GM19463 (cell line): Measurements from ENCODE around the gene PPP1R3C.
A peak's percentile ranks its signal among the peaks of the same experiment; 100 is the strongest.

Experiments
- ATAC-seq: cut with Tn5 transposase; IDR thresholded peaks from one replicate; pipeline ENCODE4 v1.9.1; 2021; ENCODE audit warnings: mild to moderate bottlenecking, moderate library complexity; ENCODE audit not compliant: unreplicated experiment

The PPP1R3C gene

DNA sequence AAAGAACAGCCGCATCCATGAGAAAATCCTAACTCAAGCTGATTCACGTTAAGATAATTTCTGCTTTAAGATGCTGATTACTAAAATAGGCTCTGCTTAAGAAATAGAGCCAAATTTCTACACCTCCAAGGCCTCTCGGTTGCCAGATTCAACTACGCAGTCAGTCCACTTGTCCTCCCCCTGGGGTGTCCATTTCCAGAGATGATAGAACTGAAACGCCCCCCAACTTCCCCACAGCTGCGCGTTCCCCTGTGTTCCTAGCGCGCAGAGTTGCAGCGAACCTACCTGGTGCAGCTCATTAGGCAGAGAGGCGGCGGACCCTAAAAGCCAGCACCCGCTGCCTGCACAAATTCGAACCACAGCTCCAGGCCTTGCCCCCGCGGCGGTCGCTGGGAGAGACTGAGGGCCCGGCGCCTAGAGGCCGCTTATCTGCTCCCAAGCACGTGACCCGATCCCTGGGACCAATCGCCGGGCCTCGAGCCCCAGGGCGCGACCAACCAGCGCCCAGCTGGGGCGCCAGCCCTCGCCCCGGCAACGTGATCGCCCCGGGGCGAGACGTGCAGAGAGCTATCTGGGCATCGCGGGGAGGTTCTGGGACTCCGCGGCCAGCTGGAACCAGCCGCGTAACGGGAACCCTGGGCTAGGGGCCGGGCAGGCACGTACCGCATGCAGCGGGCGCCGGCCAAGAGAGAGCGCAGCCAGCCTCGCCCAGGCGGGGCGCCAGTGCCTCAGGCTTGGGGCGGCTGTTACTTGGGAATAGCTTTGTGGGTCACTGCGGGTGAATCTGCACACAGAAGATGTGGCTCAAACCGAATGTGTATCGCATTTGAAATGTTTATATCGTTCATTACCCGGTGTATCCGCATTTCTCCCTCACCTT is at the start of gene PPP1R3C:
Gene PPP1R3C (minus strand): TSS at position 401 of the 880 bp plus-strand sequence. CDS start 102 bp downstream, at position 299.
- ATAC-seq, result peak; percentile 86

DNA sequence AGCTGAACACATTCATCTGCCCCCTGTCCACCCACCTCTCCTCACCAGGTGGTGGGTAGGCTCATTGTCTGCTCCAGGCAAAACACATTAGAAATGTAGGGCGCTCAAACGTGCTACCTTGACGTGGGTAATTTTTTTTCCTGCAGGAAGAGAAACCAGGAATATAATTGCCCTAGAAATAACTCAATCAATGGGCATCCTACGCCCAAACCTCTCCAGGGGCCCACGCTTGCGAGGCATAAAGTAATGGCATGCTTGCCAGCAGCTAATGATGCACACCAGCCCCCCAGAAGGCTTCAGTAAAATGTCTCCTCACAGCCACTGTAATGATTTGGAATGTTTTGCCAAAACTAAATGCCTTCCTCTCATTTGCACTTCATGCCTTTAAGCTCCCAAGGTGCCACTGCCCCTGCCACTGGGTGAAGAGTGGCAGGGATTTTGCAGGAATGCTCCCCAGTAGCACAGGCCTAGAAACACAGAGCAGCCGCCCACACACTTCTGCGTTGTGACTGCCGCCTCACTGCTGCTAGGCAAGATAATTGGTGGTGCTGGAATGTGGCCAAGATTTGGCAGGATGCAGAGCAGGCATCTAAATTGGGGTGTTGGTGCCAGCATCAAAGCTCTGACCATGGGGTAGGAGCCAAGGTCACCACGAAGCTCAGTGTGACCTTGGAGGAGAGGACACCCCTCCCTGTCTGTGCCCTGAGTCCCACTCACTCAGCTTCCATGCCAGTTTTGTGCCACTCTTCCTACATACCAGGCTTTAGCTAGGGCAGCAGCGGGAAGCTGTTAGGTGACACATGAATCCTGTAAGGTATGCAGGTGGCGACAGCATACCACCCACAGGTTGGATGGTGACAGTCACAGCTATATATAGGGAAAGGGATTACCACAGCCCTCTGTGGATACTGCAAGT is 48.7 kb upstream of the PPP1R3C start:
- no peak for ATAC-seq

DNA sequence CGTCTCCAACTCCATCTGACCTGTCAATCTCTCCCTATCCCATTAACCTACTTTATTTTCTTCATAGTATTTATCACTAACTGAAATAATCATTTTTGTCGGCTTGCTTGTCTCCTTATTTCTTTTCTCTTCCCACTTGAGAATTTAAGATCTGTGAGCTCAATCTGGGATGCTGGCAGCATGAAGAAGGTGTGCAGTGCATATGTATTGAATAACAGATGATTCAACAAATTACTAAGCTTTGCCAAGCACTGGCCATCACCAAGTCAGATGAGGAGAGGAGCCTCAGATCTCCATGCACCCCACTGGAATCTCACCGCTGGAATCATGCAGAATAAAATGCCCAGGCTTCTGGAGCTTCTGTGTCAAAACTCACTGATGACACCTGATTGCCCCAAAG is 47.6 kb upstream of the PPP1R3C start:
- ATAC-seq, result no peak

DNA sequence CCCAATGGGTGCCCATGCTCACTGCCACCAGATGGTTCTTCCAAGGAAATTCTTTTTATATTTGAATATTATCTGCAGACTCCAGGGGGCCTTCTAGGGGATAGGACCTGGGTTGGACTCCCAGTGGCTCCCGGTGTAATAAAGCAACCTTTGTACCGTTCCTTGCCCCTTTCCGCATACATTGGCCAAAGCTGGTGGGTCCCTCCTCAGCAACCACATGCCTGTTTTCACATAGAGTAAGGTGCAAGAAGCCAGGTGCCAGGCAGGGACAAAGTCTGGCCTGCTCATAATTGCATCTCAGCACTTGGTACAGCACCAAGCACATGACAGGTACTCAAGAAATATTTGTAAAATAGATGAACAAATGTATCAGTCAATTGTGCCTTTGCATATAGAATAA is 46.4 kb upstream of the PPP1R3C start:
- no peak for ATAC-seq

DNA sequence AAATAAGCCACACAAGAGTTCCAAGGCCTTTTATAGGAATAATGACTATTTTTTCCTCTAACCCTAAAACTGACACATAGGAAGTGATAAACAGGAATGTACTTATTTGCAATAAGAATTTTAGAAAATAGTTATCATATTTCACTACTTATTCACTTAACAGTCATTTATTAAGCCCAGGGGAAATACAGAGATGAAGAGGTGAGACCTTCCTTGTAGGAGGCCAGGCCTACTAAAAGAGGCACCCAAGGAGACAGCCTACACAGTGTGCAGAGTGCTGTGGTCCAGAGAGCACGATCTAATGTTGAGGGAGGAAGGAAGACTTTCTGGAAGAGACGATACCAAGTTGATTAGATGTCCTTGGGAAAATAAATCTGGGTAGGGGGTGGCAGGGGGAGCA is 45.0 kb upstream of the PPP1R3C start:
- ATAC-seq, result no peak

DNA sequence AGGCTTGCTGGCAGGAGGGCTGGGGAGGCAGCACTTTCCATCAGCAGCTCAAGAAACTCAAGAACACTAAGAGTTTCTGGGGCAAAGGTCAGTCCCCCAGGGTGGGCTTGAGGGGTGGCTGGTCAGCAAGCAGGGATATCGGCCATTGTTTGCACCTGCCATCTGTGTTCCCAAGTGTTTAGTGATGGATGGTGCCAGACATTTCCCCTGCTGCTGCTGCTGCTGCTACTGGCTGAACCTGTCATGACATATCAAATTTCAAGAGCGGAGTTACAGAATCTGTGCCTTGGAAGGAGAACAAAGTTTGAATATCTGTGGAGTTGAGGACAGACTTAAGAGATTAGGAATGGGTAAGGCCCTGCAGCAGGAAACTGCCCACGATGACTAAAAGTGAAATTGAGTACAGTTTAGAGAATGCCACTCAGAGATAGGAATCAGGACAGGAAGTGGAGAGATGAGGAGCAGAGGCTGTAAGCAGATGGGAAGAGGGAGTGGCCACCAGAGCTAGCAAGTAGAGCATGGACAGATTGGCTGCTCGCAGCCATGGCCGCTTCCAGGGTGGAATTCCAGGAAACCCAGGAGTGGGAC is 39.2 kb upstream of the PPP1R3C start:
- no peak for ATAC-seq

DNA sequence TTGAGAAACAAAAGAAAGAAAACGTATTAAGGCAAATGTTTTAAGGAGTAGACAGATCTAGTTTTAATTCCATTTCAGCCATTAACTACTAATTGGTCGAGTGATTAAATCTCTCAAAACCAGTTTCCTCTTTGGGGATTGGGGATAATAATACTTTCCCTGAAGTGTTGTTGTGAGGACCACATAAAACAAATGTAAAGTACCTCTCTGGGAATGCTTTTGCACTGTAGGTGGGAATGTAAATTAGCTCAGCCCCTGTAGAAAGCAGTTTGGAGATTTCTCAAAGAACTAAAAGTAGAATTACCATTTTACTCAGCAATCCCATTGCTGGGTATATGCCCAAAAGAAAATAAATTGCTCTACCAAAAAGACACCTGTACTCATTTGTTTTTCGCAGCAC is 36.0 kb upstream of the PPP1R3C start:
- ATAC-seq, result no peak

DNA sequence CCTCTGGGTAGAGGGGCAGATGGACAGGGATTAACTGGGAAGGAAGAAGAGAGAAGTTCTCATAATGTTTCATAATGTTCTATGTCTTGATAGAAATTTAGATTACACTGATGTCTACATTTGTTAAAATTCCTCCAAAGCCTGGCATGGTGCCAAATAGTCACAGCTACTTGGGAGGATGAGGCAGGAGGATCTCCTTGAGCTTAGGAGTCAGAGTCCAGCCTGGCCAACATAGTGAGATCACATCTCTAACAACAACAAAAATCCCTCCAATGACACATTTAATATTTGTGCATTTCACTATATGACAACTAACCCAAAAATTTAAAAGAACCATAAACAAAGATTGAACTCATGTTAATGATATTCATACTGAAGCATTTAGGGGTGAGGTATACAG is 33.0 kb upstream of the PPP1R3C start:
- ATAC-seq, result no peak

DNA sequence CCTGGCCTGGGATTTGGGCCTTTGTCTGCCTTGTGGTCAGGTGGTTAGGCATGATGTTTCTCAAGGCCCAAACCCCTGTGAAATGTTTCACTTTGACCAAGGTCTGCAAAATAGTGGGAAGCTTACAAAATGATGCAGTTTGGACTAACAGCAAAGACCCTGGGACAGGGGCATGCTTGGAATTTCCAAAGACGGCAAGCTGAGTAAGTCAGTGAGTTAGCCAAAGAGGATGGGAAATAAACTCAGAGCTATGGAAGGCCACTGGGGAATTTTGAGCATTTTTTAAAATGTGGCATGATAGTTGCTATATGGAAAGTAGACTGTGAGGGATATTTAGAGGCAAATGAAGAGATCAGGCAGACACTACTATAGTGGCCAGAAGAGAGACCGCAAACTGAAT is 31.6 kb upstream of the PPP1R3C start:
- ATAC-seq, result no peak

DNA sequence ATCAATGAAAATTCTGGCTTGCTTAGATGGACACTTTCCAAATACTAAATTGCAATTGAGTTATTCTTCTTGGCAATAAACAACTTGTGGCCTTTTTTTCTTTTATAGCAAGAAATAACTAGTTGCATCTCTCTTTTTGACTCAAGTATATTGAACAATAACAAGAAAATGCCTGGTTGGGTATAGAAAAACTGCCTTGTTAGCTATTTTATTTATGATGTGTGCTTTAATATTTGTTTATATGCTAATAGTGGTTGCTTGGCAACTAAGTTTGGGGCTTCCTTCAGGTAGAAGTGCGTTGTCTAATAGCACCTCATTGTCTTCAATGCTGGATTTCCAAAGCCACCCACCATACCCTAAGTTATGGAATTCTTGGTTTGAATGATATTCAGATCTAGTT is 30.1 kb upstream of the PPP1R3C start:
- ATAC-seq, result no peak

DNA sequence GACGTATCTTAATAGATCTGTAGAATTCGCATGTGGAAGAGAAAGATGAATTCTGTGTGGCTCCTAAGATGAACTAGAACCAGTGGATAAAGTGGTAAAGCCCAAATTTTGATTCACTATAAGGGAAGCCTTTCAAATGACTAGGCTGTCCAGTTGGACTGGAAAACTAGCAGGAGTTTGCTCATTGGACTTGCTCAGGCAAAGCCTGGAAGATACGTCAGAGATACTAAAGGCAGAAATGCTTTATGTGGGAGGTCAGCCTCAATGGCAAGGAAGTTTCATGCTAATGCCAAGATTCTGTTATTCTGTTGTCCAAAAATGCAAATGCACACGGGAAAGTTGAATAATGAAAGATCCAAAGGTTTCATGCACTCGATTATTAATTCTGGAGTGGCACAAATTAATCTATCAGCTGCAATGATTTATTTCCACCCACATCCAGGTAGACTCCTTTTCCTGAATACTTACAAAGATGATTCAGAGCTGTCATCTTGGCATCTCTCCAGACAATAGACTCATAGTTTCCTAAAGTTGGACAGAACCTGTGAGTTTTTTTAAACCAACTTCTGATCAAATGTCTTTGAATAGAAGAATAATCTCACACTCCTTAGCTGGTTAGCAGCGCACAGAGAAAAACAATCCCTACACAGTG is 20.5 kb upstream of the PPP1R3C start:
- no peak for ATAC-seq

DNA sequence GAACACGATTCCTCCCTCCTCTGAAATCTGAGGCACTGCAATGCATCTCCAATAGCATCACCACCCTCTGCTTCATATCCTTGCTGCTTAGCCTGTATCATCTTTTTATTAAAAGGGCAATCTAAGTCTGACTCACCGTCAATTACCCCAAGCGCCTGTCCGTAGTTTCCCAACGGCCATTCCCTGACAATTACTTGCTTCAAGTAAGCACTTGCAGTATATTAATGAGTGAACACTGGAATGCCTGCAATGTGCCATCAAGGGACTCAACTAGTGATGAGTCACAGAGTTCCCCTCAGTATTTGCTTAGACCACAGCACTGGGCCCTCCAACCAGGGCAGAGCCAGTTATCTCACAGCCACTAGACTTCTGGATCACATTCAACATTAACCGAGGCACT is 19.5 kb upstream of the PPP1R3C start:
- ATAC-seq, result no peak

DNA sequence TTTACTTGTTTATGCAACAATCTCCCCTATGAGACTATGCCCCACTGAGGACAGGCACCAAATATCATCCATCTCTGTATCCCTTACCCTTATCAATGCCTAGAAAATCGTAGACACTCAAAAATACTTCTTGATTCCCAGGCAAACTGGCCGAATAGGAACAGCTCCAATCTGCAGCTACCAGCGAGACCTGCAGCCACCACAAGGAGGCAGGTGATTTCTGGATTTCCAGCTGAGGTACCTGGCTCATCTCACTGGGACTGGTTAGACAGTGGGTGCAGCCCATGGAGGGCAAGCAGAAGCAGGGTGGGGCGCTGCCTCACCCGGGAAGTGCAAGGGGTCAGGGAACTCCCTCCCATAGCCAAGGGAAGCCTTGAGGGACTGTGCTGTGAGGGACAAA is 10.8 kb upstream of the PPP1R3C start:
- ATAC-seq, result no peak

DNA sequence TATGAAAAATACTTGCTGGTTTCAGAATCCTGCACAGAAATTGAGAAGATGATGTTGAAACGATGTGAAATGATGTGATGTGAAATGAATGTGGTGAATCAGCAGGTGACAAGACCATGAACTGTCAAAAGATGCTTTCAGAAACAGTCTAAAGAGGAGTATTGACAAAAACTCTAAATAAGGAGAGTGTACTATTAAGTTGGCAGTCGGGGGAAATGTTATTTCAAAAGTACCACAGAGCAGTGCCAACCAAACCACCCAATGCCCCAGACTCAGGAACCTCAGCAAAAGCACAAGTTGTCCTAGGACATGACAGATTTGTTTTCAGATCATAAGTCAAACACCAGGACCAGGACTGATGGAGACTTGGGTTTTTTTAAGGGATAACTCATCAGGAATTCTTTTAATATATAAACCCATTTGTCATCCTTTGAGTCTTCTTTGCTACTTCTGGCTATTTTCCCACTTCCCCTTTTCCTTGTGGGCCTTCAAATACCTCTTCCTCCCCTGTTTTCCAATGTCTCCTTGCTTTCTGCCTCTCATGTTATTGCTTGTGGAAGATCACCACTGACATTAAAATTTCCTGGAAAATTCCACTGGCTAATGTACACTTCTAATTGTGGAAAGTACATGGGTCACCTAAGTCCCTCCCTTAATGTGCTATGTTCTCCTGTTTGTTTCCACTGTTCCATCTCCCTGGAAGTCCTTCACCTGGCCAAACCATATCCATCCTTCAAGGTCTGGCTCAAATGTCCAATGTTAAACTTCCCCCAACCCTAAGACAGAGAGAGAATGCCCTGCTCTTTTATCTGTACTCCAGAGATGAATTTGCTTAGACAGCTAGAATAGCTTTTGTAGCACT is 10.2 kb upstream of the PPP1R3C start:
- ATAC-seq, result no peak

DNA sequence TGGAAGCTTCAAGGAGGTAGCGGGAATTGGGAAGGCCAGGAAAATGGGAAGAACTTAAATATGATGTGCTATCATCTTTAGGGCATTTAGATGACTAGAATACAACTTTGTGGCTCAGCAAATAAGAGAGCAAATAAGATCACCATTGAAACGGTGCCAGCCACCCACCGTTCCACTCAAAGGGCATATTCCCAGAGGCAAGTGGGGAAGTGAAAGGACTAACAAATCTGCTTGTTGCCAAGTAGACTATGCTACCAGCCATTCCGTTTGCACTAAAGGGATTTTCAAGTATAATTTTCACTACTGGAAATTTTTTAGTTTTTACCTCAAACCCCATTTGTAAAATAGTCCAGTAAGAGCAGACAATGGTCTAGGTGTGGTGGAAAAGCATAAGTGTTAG is 4.0 kb upstream of the PPP1R3C start:
- ATAC-seq, result no peak

DNA sequence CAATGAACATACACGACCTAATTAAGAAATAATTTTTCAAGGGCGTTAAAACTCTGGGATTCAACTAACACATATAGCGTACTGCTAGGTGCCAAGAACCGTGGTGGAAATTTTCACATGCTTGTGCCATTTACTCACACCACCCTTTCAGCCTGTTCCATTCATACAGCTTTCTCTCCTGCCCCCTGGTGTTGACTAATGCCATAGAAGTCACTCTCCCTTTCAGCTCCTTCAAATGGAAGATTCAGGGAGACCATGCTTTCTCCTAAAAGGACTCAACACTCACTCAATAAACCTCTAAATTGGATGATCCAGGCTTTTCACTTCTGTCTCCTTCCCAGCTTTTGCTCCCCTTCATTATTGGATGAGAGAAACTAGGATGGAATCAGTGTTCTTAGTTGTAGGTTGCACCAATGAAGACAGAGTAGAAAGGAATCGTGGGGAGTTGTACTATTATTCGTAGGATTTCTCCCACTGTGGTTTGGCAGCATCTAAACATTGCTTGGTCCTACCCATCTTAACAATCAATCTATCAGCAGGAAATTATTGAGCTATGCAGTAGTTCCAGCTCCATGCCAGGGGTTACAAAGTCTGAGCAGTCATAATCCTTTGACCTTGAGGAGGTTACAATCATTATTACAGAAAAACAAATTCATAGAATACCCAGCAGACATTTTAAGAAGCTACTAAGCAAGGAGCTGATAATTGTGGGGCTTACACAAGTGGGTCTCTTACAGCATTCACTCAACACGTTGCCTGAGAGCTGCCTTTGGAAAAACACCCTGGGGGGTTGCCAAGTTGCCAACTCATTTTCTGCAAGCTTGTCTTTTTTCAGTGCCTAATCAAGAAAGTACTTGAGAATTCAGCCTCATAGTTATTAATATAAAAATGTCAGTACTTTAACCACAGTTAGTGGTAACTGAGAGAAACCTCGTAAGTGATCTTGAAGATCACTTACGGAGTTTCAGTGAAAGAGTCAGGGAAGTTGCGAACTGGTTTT is 2.8 kb upstream of the PPP1R3C start:
- no peak for ATAC-seq

DNA sequence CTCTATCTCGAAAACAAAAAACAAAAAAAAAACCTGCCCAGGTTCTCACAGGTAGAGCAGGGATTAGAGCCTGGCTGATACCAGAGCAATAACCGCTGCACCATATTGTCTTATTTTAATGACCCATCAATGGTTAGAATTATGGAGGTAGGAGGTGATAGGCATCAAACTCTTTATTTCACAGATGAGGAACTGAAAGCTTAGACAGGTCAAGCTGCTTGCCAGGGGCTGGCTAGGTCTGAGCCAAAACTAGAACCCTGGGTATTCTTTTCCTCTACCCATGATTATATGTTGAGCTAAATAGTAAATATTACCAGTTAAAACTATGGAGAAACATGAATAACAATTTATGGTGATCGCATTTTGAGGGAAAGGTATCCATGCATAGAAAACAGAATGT is 2.0 kb upstream of the PPP1R3C start:
- no peak for ATAC-seq

DNA sequence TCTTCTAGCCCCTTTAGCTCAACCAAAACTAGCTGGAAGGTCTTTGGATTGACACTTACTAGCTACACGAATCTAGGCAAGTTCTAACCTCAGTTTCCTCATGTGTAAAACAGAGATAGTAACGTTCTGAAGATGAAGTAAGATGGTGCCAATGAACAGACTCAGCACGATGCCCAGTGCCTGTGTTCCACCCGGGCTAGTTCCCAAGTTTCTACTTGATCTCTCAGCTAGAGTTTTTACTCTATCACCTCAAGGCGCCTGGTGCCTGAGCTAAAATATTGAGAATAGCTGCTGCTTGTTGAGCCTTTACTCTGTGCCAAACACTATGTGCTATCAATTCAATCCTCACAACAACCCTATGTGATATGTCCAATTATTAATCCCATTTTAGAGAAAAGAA is 1.4 kb upstream of the PPP1R3C start:
- no peak for ATAC-seq

DNA sequence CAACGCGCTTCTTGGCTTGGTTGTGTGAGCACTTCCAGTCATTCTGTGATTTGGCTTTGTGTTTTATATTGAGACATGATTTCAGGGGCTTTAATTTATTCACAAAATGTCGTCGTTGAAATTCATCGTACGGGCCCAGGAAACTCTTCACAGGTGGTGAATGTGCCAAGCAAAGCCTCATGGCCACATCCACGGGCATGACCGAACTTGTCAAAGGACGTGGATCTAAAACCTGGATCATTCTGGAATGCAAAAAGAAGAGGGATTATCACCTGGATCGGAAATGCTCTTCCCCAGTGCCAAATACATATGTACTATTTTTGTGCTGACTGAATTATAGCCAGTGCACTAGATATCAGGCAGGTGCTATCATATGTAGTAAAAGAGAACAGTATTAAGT is 2.2 kb downstream of the PPP1R3C start:
- no peak for ATAC-seq
